PC-3 (cell line): ENCODE data around the gene TOM1L2. TPM values are rescaled to one million over a fixed set of nuclear protein-coding genes. Genes with fewer than 3 reads are reported as not detected.

Experiments used
- ATAC-seq: fragments of 200-7000 bp; cut with Tn5 transposase; 2 replicates; pipeline ENCODE4 v1.9.1; 2020; ENCODE audit warnings: mild to moderate bottlenecking, moderate library complexity
- BruUV-seq: library from RNA; stranded (reverse); fragments of 400-500 nt; replicated peaks from 2 replicates; lab custom pipeline; 2021; lab: Mats Ljungman, UMichigan
- CTCF ChIA-PET: fragments of 300-600 bp; sonication (Branson Sonifier 250); formaldehyde crosslinking; loops from one replicate; lab custom pipeline; 2022; ENCODE audit warnings: antibody characterized with exemption; lab: Charles Lee
- POLR2A ChIA-PET: fragments of 300-600 bp; sonication (Branson Sonifier 250); formaldehyde crosslinking; loops from one replicate; lab custom pipeline; 2022; ENCODE audit warnings: antibody characterized with exemption; ENCODE audit not compliant: unreplicated experiment; lab: Charles Lee
- DNase-seq: peaks from one replicate; pipeline ENCODE4 v3.0.0-alpha.2; 2015
- H2AFZ ChIP-seq: fragments of 300-600 bp; sonication (generic); 2 replicates; pipeline ENCODE4 v1.6.0; 2016; ENCODE audit warnings: antibody characterized with exemption, low read length
- H3F3A ChIP-seq: fragments of 300-600 bp; sonication (generic); one replicate; pipeline ENCODE4 v1.6.0; 2017; ENCODE audit warnings: antibody characterized with exemption, low read length, control low read depth, mild to moderate bottlenecking; ENCODE audit not compliant: unreplicated experiment
- H3K27ac ChIP-seq: fragments of 300-600 bp; sonication (generic); 2 replicates; pipeline ENCODE4 v1.5.1; 2016; ENCODE audit warnings: mild to moderate bottlenecking, low read length
- H3K27me3 ChIP-seq: fragments of 300-600 bp; sonication (generic); 2 replicates; pipeline ENCODE4 v1.6.1; 2016; ENCODE audit warnings: low read length, mixed read lengths
- H3K36me3 ChIP-seq: fragments of 300-600 bp; sonication (generic); 2 replicates; pipeline ENCODE4 v1.6.1; 2016; ENCODE audit warnings: low read depth, mixed run types, low read length, mixed read lengths
- H3K4me1 ChIP-seq: fragments of 300-600 bp; sonication (generic); 2 replicates; pipeline ENCODE4 v1.5.1; 2016; ENCODE audit warnings: low read length; ENCODE audit not compliant: insufficient read depth
- H3K4me2 ChIP-seq: fragments of 300-600 bp; sonication (generic); 2 replicates; pipeline ENCODE4 v1.6.0; 2016; ENCODE audit warnings: low read length
- H3K4me3 ChIP-seq: fragments of 300-600 bp; sonication (generic); 2 replicates; pipeline ENCODE4 v1.5.1; 2016; ENCODE audit warnings: mild to moderate bottlenecking, low read length, mixed read lengths
- H3K79me2 ChIP-seq: fragments of 300-600 bp; sonication (generic); 2 replicates; pipeline ENCODE4 v1.6.1; 2017; ENCODE audit warnings: low read length, mixed read lengths
- H3K9ac ChIP-seq: fragments of 300-600 bp; sonication (generic); 2 replicates; pipeline ENCODE4 v1.6.0; 2016; ENCODE audit warnings: mild to moderate bottlenecking, low read length
- H3K9me2 ChIP-seq: fragments of 300-600 bp; sonication (generic); replicated peaks from 2 replicates; pipeline ENCODE4 v1.6.1; 2016; ENCODE audit warnings: mixed run types, low read length, mixed read lengths
- H3K9me3 ChIP-seq: fragments of 300-600 bp; sonication (generic); 2 replicates; pipeline ENCODE4 v1.6.1; 2016; ENCODE audit warnings: low read length, mixed read lengths
- H4K20me1 ChIP-seq: fragments of 300-600 bp; sonication (generic); 2 replicates; pipeline ENCODE4 v1.6.1; 2016; ENCODE audit warnings: low read length, mixed read lengths
- EZH2 ChIP-seq: fragments of 300-600 bp; sonication (generic); IDR thresholded peaks from one replicate; pipeline ENCODE4 v1.6.1; 2017; ENCODE audit warnings: antibody characterized with exemption, mild to moderate bottlenecking, low read length; ENCODE audit not compliant: unreplicated experiment
- EZH2phosphoT487 ChIP-seq: fragments of 300-600 bp; sonication (generic); IDR thresholded peaks from 2 replicates; pipeline ENCODE4 v1.6.1; 2018; ENCODE audit warnings: mild to moderate bottlenecking, antibody characterized with exemption, low read length, borderline replicate concordance
- intact Hi-C: fragments of 100-400 bp; cut with micrococcal nuclease; formaldehyde crosslinking; loops from 2 replicates; pipeline ENCODE4 v1.9.0; 2023
- microRNA-seq: library from miRNA; unstranded; fragments of <30 nt; microRNA quantifications from one replicate; pipeline ENCODE4 v1.1.0, GENCODE V29; 2020; ENCODE audit not compliant: unreplicated experiment
- total RNA-seq: library from RNA; depleted of rRNA; stranded (reverse); fragments of >200 nt; gene quantifications from 2 replicates; pipeline ENCODE4 v1.2.3, GENCODE V29; 2014; rRNA removed
- TF ChIP-seq, protein P1 (sequence below): fragments of 300-600 bp; sonication (generic); conservative IDR thresholded peaks from 2 replicates; pipeline ENCODE4 v1.5.1; 2017; ENCODE audit warnings: antibody characterized with exemption, low read depth, mild to moderate bottlenecking, low read length

Gene TOM1L2
- total RNA-seq, 1 experiment from 2014 or later: 53.3 TPM

DNA sequence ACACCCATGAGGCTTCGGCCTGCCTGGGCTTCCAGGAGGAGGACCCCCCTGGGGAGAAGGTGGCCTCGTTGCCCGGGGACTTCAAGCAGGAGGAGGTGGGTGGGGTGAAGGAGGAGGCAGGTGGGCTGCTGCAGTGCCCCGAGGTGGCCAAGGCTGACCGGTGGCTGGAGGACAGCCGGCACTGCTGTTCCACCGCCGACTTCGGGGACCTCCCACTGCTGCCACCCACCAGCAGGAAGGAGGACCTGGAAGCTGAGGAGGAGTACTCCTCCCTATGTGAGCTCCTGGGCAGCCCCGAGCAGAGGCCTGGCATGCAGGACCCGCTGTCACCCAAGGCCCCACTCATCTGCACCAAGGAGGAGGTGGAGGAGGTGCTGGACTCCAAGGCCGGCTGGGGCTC lies 176.9 kb downstream of the TOM1L2 start:
- ChIA-PET CTCF (no interaction called here), POLR2A (no interaction called here)
- H3K9ac ChIP-seq: no peak overlapping the region
- no TSS peak for BruUV-seq
- no peaks in the 10 kb centered on the region for H3K27me3 ChIP-seq
- H3K4me1 ChIP-seq: no peaks in the 10 kb centered on the region
- H3K36me3 ChIP-seq: peaks cover 15% of the 10 kb centered on the region
- H2AFZ ChIP-seq: no peak overlapping the region
- ATAC-seq: no peak
- DNase-seq: no peak
- intact Hi-C loops: no loop called here
- TF ChIP-seq EZH2 (no peak), EZH2phosphoT487 (no peak)
- TF ChIP-seq, protein P1, sequence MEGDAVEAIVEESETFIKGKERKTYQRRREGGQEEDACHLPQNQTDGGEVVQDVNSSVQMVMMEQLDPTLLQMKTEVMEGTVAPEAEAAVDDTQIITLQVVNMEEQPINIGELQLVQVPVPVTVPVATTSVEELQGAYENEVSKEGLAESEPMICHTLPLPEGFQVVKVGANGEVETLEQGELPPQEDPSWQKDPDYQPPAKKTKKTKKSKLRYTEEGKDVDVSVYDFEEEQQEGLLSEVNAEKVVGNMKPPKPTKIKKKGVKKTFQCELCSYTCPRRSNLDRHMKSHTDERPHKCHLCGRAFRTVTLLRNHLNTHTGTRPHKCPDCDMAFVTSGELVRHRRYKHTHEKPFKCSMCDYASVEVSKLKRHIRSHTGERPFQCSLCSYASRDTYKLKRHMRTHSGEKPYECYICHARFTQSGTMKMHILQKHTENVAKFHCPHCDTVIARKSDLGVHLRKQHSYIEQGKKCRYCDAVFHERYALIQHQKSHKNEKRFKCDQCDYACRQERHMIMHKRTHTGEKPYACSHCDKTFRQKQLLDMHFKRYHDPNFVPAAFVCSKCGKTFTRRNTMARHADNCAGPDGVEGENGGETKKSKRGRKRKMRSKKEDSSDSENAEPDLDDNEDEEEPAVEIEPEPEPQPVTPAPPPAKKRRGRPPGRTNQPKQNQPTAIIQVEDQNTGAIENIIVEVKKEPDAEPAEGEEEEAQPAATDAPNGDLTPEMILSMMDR: no peak
- H3F3A ChIP-seq: no peaks in the 10 kb centered on the region
- H3K27ac ChIP-seq: no peak overlapping the region
- H3K9me2 ChIP-seq: no peaks in the 10 kb centered on the region
- H3K9me3 ChIP-seq: no peaks in the 10 kb centered on the region
- H3K79me2 ChIP-seq: no peaks in the 10 kb centered on the region
- no peaks in the 10 kb centered on the region for H4K20me1 ChIP-seq
- no peak overlapping the region for H3K4me3 ChIP-seq
- H3K4me2 ChIP-seq: no peak overlapping the region

DNA sequence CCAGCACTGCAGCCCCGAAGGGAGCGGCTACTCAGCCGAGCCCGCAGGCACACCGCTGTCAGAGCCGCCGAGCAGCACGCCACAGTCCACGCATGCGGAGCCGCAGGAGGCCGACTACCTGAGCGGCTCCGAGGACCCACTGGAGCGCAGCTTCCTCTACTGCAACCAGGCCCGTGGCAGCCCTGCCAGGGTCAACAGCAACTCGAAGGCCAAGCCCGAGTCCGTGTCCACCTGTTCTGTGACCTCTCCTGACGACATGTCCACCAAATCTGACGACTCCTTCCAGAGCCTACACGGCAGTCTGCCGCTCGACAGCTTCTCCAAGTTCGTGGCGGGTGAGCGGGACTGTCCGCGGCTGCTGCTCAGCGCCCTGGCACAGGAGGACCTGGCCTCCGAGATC lies 177.8 kb downstream of the TOM1L2 start:
- Histone ChIP-seq H3K79me2 (no peaks in the 10 kb centered on the region), H4K20me1 (no peaks in the 10 kb centered on the region), H2AFZ (no peak overlapping the region), H3K27ac (no peak overlapping the region), H3K9me2 (no peaks in the 10 kb centered on the region), H3K9me3 (no peaks in the 10 kb centered on the region), H3K9ac (no peak overlapping the region), H3F3A (no peaks in the 10 kb centered on the region), H3K27me3 (no peaks in the 10 kb centered on the region), H3K4me1 (no peaks in the 10 kb centered on the region), H3K4me3 (no peak overlapping the region), H3K4me2 (no peak overlapping the region), H3K36me3 (peaks cover 15% of the 10 kb centered on the region)
- ChIA-PET POLR2A (no interaction called here), CTCF (no interaction called here)
- DNase-seq: no peak
- no peak for ATAC-seq
- no TSS peak for BruUV-seq
- intact Hi-C loops: no loop called here
- TF ChIP-seq, protein P1: no peak
- no peak for TF ChIP-seq EZH2phosphoT487
- TF ChIP-seq EZH2: no peak

Small RNA genes lying within 50 kb of the gene (microRNA-seq; reads per million reads assigned to microRNA genes)
- gene MIR33B (113 reads per million, percentile 64 among the genes with 10 or more reads in this experiment), gene MIR6777 (1.5 reads per million)

Other genes starting within 250 kb of the TOM1L2 start
- 167 and 194 TPM in 2 replicates for gene SREBF1, start 135.4 kb downstream of the TOM1L2 start, total RNA-seq
- 1.9 and 2.2 TPM in 2 replicates for gene DRC3, start 462 bp upstream of the TOM1L2 start, total RNA-seq
- 34.7 and 40.5 TPM in 2 replicates for gene ATPAF2, start 66.8 kb upstream of the TOM1L2 start, total RNA-seq
- gene GID4, start 67.0 kb upstream of the TOM1L2 start, total RNA-seq: 7.3 and 9.7 TPM in 2 replicates
- gene DRG2, start 115.5 kb upstream of the TOM1L2 start, total RNA-seq: 84.1 and 102 TPM in 2 replicates
- gene MYO15A, start 136.4 kb upstream of the TOM1L2 start, total RNA-seq: 0.26 TPM in 1 of 2 replicates, not detected in the other
- gene ALKBH5, start 211.4 kb upstream of the TOM1L2 start, total RNA-seq: 207 and 227 TPM in 2 replicates